H1 (cell line): ENCODE data around the gene EIF4A2. TPM values are rescaled to one million over a fixed set of nuclear protein-coding genes. Genes with fewer than 3 reads are reported as not detected.

Experiments
- ATF2 ChIP-seq: IDR thresholded peaks from 2 replicates; pipeline ENCODE4 v1.6.1; 2012; ENCODE audit warnings: low read length, inconsistent platforms
- CHD2 ChIP-seq: IDR thresholded peaks from 2 replicates; pipeline ENCODE4 v1.6.1; 2012; ENCODE audit warnings: low read length, improper control_type of control experiment
- EGR1 ChIP-seq: IDR thresholded peaks from 2 replicates; pipeline ENCODE4 v1.6.1; 2011; ENCODE audit warnings: low read depth, low read length, borderline replicate concordance
- HDAC2 ChIP-seq, 2 experiments: fragments of 300-600 bp in 1 of 2; sonication (generic) in 1 of 2; IDR thresholded peaks; 2 replicates each; pipeline ENCODE4 v1.6.1; 2011 to 2012; ENCODE audit warnings: low read depth in 2 of 2, low read length in 2 of 2, mild to moderate bottlenecking in 2 of 2, moderate library complexity in 2 of 2, borderline replicate concordance in 1 of 2, inconsistent platforms in 1 of 2
- POLR2A ChIP-seq, 2 experiments: IDR thresholded peaks; 1 replicate in 1 of 2; 2 replicates in 1 of 2; pipeline ENCODE4 v1.6.1; 2011; ENCODE audit warnings: low read depth in 2 of 2, low read length in 2 of 2, mild to moderate bottlenecking in 2 of 2; ENCODE audit errors: control extremely low read depth in 1 of 2
- POLR2AphosphoS5 ChIP-seq: IDR thresholded peaks from 2 replicates; pipeline ENCODE4 v1.6.1; 2011; ENCODE audit warnings: low read depth, low read length
- SAP30 ChIP-seq: fragments of 300-600 bp; sonication (generic); IDR thresholded peaks from 2 replicates; pipeline ENCODE4 v1.7.1; 2012; ENCODE audit warnings: low read length, moderate library complexity, mild to moderate bottlenecking, inconsistent platforms; ENCODE audit not compliant: insufficient read depth, insufficient replicate concordance
- SIN3A ChIP-seq, 2 experiments: IDR thresholded peaks in 1 of 2; conservative IDR thresholded peaks in 1 of 2; 2 replicates each; pipeline ENCODE4 v1.6.1; 2011 to 2012; ENCODE audit warnings: low read length in 2 of 2, improper control_type of control experiment in 1 of 2, low read depth in 1 of 2, mild to moderate bottlenecking in 1 of 2
- SIRT6 ChIP-seq: IDR thresholded peaks from one replicate; pipeline ENCODE4 v1.7.1; 2012; ENCODE audit warnings: low read length, inconsistent platforms
- SP2 ChIP-seq: IDR thresholded peaks from 2 replicates; pipeline ENCODE4 v1.6.1; 2012; ENCODE audit warnings: mild to moderate bottlenecking, low read length, inconsistent platforms
- SP4 ChIP-seq: IDR thresholded peaks from 2 replicates; pipeline ENCODE4 v1.6.1; 2012; ENCODE audit warnings: low read length, inconsistent platforms
- SUZ12 ChIP-seq: fragments of 200-600 bp; sonication (generic); IDR thresholded peaks from 2 replicates; pipeline ENCODE4 v1.6.1; 2012; ENCODE audit warnings: mild to moderate bottlenecking, inconsistent platforms, low read length, moderate library complexity, mixed read lengths
- TAF7 ChIP-seq: optimal IDR thresholded peaks from 2 replicates; pipeline ENCODE3; 2011; ENCODE audit warnings: low read depth, mild to moderate bottlenecking, inconsistent platforms, low read length, moderate library complexity, borderline replicate concordance
- YY1 ChIP-seq: IDR thresholded peaks from 2 replicates; pipeline ENCODE4 v1.6.1; 2011; ENCODE audit warnings: low read depth, mild to moderate bottlenecking, low read length
- polyA plus RNA-seq, 7 experiments: library from polyadenylated mRNA; depleted of rRNA in 3 of 7; stranded (reverse) in 5 of 7; unstranded in 2 of 7; fragments of >200 nt in 5 of 7; fragments of 200-250 nt in 2 of 7; gene quantifications; 1 replicate in 5 of 7; 2 replicates in 1 of 7; 4 replicates in 1 of 7; pipeline versions ENCODE4 v1.2.1 to v1.2.3, GENCODE V29; 2011 to 2013; ENCODE audit warnings: missing spikeins in 2 of 7, mixed read lengths in 2 of 7
- total RNA-seq: library from RNA; stranded (reverse); fragmentation: NEBNext Ultra II Directional; extraction: Animal tissue kit (Norgen Biotek cat#: 25700); gene quantifications from 2 replicates; pipeline ENCODE4 v1.2.1, GENCODE V29; 2021

EIF4A2 gene
- total and polyA plus RNA-seq, 2 of the 8 experiments (the other 6 are each of a cell fraction or from before 2014, with no cell fraction given) = 527 to 604 TPM

- peak; percentile 66; the same call in 1 of the 2 replicates for TF ChIP-seq ATF2
- TF ChIP-seq POLR2AphosphoS5 = peak; percentile 84
- TF ChIP-seq EGR1 = 0 out of 2 replicates have a peak, but pooled peaks have one; percentile 3
- peak; percentile 61; the same call in 1 of the 2 replicates for TF ChIP-seq CHD2
- peak; percentile 39; the same call in 1 of the 2 replicates for TF ChIP-seq SP4
- peak; percentile 84 for TF ChIP-seq TAF7
- peak; percentile 85 to 99 for TF ChIP-seq POLR2A (IDR thresholded peaks at IDR 0.05; ENCODE audit: control extremely low read depth in 1 of 2, low read depth in 2 of 2, low read length in 2 of 2)
- TF ChIP-seq SUZ12 = no peak
- TF ChIP-seq SIRT6 = peak; percentile 69
- no peak for TF ChIP-seq SP2
- TF ChIP-seq SAP30 = no peak
- TF ChIP-seq HDAC2 (IDR thresholded peaks at IDR 0.05; ENCODE audit: borderline replicate concordance in 1 of 2, low read depth in 2 of 2, low read length in 2 of 2) = no peak
- peak in 1 of 2 experiments; percentile 91; a peak in 1 of 4 replicates for TF ChIP-seq SIN3A (conservative IDR thresholded peaks at IDR 0.05 in 1 of 2, IDR thresholded peaks at IDR 0.05 in 1 of 2; ENCODE audit: low read depth in 1 of 2, low read length in 2 of 2)
- TF ChIP-seq YY1 = no peak
- TF ChIP-seq, all 59 proteins: peak for 14
Observed at GRCh38 chr3:186790261-186790981, 7.0 kb downstream of the EIF4A2 start (continued).
